Measurements from ENCODE around the gene PIGC.

The PIGC gene

GRCh38 chr1:172484252-172484651 lies 40.4 kb upstream of the PIGC start:
- no peak overlapping the region for H3K4me3 ChIP-seq
- no peak overlapping the region for H3K27ac ChIP-seq
- DNase-seq (ENCODE audit: low spot score) = no peak
- TF ChIP-seq CTCF (IDR thresholded peaks at IDR 0.05) = no peak

- no peak for DNase-seq (ENCODE audit: low spot score)
- no peak overlapping the region for H3K4me3 ChIP-seq
- no peak overlapping the region for H3K27ac ChIP-seq
- no peak for TF ChIP-seq CTCF (IDR thresholded peaks at IDR 0.05)
These were observed 39.6 kb upstream of the PIGC start for GRCh38 chr1:172483448-172483847.

GRCh38 chr1:172482044-172482443 lies 38.2 kb upstream of the PIGC start:
- no peak for DNase-seq (ENCODE audit: low spot score)
- no peak for TF ChIP-seq CTCF (IDR thresholded peaks at IDR 0.05)

GRCh38 chr1:172480431-172480830 lies 36.6 kb upstream of the PIGC start:
- no peak for TF ChIP-seq CTCF (IDR thresholded peaks at IDR 0.05)
- DNase-seq (ENCODE audit: low spot score) = no peak
- H3K27ac ChIP-seq = no peak overlapping the region

More at GRCh38 chr1:172482044-172482443, 38.2 kb upstream of the PIGC start:
- H3K27ac ChIP-seq = no peak overlapping the region
- H3K4me3 ChIP-seq = no peak overlapping the region

GRCh38 chr1:172478485-172478884 lies 34.6 kb upstream of the PIGC start:
- no peak for DNase-seq (ENCODE audit: low spot score)
- no peak overlapping the region for H3K27ac ChIP-seq
- TF ChIP-seq CTCF (IDR thresholded peaks at IDR 0.05) = no peak
- H3K4me3 ChIP-seq = no peak overlapping the region

More at GRCh38 chr1:172480431-172480830, 36.6 kb upstream of the PIGC start:
- H3K4me3 ChIP-seq = no peak overlapping the region

- Histone ChIP-seq H3K27ac (no peak overlapping the region), H3K4me3 (no peak overlapping the region)
- no peak for TF ChIP-seq CTCF (IDR thresholded peaks at IDR 0.05)
- no peak for DNase-seq (ENCODE audit: low spot score)
These were observed 33.9 kb upstream of the PIGC start for GRCh38 chr1:172477741-172478140.

- H3K4me3 ChIP-seq = no peak overlapping the region
- DNase-seq (ENCODE audit: low spot score) = no peak
- no peak overlapping the region for H3K27ac ChIP-seq
- TF ChIP-seq CTCF (IDR thresholded peaks at IDR 0.05) = no peak
These were observed 33.3 kb upstream of the PIGC start for GRCh38 chr1:172477216-172477615.

Data from coronary artery (tissue), 2 donors.